GM23248 (cell line): ENCODE measurements around the gene MANBA. TPM values are rescaled to one million over a fixed set of nuclear protein-coding genes. Genes with fewer than 3 reads are reported as not detected.
"Not testable (repeated sequence)": the region's sequence is repeated elsewhere in the genome, so short reads cannot be mapped to it uniquely, and the experiment has no call there.

ENCODE experiments used
- DNase-seq: peaks from one replicate; pipeline ENCODE4 v3.0.0-alpha.2; 2015
- H2AFZ ChIP-seq: fragments of 200-600 bp; sonication (generic); 2 replicates; pipeline ENCODE4 v1.6.1; 2016; ENCODE audit warnings: antibody characterized with exemption
- H3F3A ChIP-seq: fragments of 200-600 bp; sonication (generic); 2 replicates; pipeline ENCODE4 v1.6.1; 2016; ENCODE audit warnings: mild to moderate bottlenecking, antibody characterized with exemption, mixed run types; ENCODE audit not compliant: insufficient read depth
- H3K27ac ChIP-seq: fragments of 200-600 bp; sonication (generic); 2 replicates; pipeline ENCODE4 v1.5.1; 2016; ENCODE audit warnings: mild to moderate bottlenecking
- H3K27me3 ChIP-seq: fragments of 200-600 bp; sonication (generic); replicated peaks from 2 replicates; pipeline ENCODE4 v1.6.1; 2016; ENCODE audit warnings: mild to moderate bottlenecking; ENCODE audit not compliant: insufficient read depth
- H3K36me3 ChIP-seq: fragments of 200-600 bp; sonication (generic); 2 replicates; pipeline ENCODE4 v1.6.1; 2016; ENCODE audit warnings: low read depth, mild to moderate bottlenecking
- H3K4me1 ChIP-seq: fragments of 200-600 bp; sonication (generic); 2 replicates; pipeline ENCODE4 v1.6.1; 2016; ENCODE audit warnings: mild to moderate bottlenecking; ENCODE audit not compliant: insufficient read depth
- H3K4me2 ChIP-seq: fragments of 200-600 bp; sonication (generic); one replicate; pipeline ENCODE4 v1.6.1; 2016; ENCODE audit warnings: mild to moderate bottlenecking; ENCODE audit not compliant: unreplicated experiment
- H3K4me3 ChIP-seq: fragments of 200-600 bp; sonication (generic); 2 replicates; pipeline ENCODE4 v1.5.1; 2016; ENCODE audit warnings: mild to moderate bottlenecking
- H3K79me2 ChIP-seq: fragments of 200-600 bp; sonication (generic); 2 replicates; pipeline ENCODE4 v1.6.1; 2016; ENCODE audit warnings: mild to moderate bottlenecking; ENCODE audit not compliant: insufficient read depth
- H3K9ac ChIP-seq: fragments of 200-600 bp; sonication (generic); 2 replicates; pipeline ENCODE4 v1.6.1; 2016; ENCODE audit warnings: mild to moderate bottlenecking
- H3K9me2 ChIP-seq: fragments of 200-600 bp; sonication (generic); 2 replicates; pipeline ENCODE4 v1.6.1; 2016; ENCODE audit warnings: mixed run types, mild to moderate bottlenecking, moderate library complexity; ENCODE audit not compliant: insufficient read depth
- H3K9me3 ChIP-seq: fragments of 200-600 bp; sonication (generic); one replicate; pipeline ENCODE4 v1.6.1; 2017; ENCODE audit warnings: low read depth
- H4K20me1 ChIP-seq: fragments of 200-600 bp; sonication (generic); 2 replicates; pipeline ENCODE4 v1.6.0; 2016; ENCODE audit not compliant: insufficient read depth
- EZH2 ChIP-seq: fragments of 200-600 bp; sonication (generic); IDR thresholded peaks from 2 replicates; pipeline ENCODE4 v1.6.1; 2018; ENCODE audit warnings: antibody characterized with exemption, mild to moderate bottlenecking; ENCODE audit not compliant: insufficient read depth, poor library complexity, severe bottlenecking
- EZH2phosphoT487 ChIP-seq: fragments of 200-600 bp; sonication (generic); IDR thresholded peaks from 2 replicates; pipeline ENCODE4 v1.6.1; 2018; ENCODE audit warnings: antibody characterized with exemption, moderate library complexity, mild to moderate bottlenecking, low read depth; ENCODE audit not compliant: insufficient read depth
- WGBS, 2 experiments: methylation state at CpG; one replicate each; pipeline ENCODE4 v1.1.6; 2015 to 2017; ENCODE audit warnings: low lambda C conversion rate in 2 of 2, low coverage in 1 of 2; ENCODE audit errors: missing lambda C conversion rate in 2 of 2; 5-methylcytosine and 5-hydroxymethylcytosine counted together
- in situ Hi-C: fragments of 300-500 bp; cut with MboI; formaldehyde crosslinking; loops from 2 replicates; pipeline ENCODE4 v1.15.0; 2020
- polyA plus RNA-seq: library from polyadenylated mRNA; unstranded; fragments of >200 nt; fragmentation: Nextera tagmentation; extraction: Ambion mirVana; gene quantifications from 2 replicates; pipeline ENCODE4 v1.2.1, GENCODE V29; 2016
- total RNA-seq: library from RNA; depleted of rRNA; stranded (reverse); fragments of >200 nt; shearing (Covaris generic); gene quantifications from 2 replicates; pipeline ENCODE4 v1.2.3, GENCODE V29; 2014

MANBA gene
- total and polyA plus RNA-seq, 2 experiments from 2014 or later = 16.6 to 20.5 TPM

- in situ Hi-C loops = no loop called here
Measured at GRCh38 chr4:102726068-102726467, 34.7 kb downstream of the MANBA start.

DNA sequence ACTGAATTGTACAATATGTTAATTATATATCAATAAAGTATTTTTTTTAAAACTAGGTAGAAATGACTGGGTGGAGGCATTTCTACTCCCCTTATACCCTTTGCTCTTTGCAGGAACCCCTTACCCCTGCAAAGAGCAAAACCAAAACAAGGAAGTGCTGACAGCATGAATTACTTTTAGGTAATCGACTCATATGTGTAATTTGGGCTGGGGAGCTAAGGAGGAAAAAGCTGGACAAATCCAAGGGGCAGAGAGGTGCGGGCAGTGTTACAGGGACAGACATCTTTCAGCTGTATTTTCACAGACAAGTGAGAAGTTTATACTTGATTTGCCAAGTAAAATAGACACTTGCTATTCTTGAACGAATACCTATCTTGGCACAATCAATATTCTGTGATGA lies 35.5 kb downstream of the MANBA start:
- Histone ChIP-seq H2AFZ (no peak overlapping the region), H3K79me2 (no peaks in the 10 kb centered on the region), H3K9me3 (no peaks in the 10 kb centered on the region), H3K27ac (no peak overlapping the region), H3K9me2 (no peaks in the 10 kb centered on the region), H3K36me3 (no peaks in the 10 kb centered on the region), H3F3A (no peaks in the 10 kb centered on the region), H3K27me3 (no peaks in the 10 kb centered on the region), H3K4me3 (no peak overlapping the region), H4K20me1 (no peaks in the 10 kb centered on the region), H3K9ac (no peak overlapping the region), H3K4me1 (no peaks in the 10 kb centered on the region), H3K4me2 (no peak overlapping the region)
- 97 to 99% methylated on average over 3 of the region's 3 CpGs for WGBS, 2 experiments
- no peak for DNase-seq
- TF ChIP-seq EZH2 = no peak
- no peak for TF ChIP-seq EZH2phosphoT487
- in situ Hi-C loops = no loop called here

More at GRCh38 chr4:102726068-102726467, 34.7 kb downstream of the MANBA start:
- Histone ChIP-seq H3K4me2 (no peak overlapping the region), H3K27ac (no peak overlapping the region), H3K9me3 (no peaks in the 10 kb centered on the region), H3K9me2 (no peaks in the 10 kb centered on the region), H3F3A (no peaks in the 10 kb centered on the region), H3K9ac (no peak overlapping the region), H3K4me1 (no peaks in the 10 kb centered on the region), H3K79me2 (no peaks in the 10 kb centered on the region), H2AFZ (no peak overlapping the region), H4K20me1 (no peaks in the 10 kb centered on the region), H3K36me3 (no peaks in the 10 kb centered on the region), H3K4me3 (no peak overlapping the region), H3K27me3 (no peaks in the 10 kb centered on the region)
- no peak for TF ChIP-seq EZH2phosphoT487
- TF ChIP-seq EZH2 = no peak
- no peak for DNase-seq

DNA sequence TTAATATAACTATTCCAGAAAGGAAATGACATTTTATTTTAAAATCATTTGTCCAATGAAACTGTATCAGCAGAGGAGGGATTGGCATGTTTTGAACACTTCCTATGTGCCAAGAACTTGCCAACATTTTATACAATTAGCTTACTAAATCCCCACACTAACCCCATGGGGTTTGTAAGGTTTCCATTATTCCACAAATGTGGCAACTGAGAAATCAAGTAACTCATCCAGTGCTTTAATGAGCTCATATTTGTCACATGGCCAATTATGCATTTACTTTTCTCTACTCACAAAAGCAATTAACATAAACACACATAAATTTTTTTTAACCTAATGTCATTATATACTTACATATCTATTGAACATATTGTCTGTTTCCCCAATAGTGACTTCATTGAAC lies 37.3 kb downstream of the MANBA start:
- no peak overlapping the region for H2AFZ ChIP-seq
- in situ Hi-C loops = no loop called here
- no peaks in the 10 kb centered on the region for H3K4me1 ChIP-seq
- no peak overlapping the region for H3K4me3 ChIP-seq
- H3K9me2 ChIP-seq = no peaks in the 10 kb centered on the region
- H3K27me3 ChIP-seq = no peaks in the 10 kb centered on the region
- H3K79me2 ChIP-seq = no peaks in the 10 kb centered on the region
- H4K20me1 ChIP-seq = no peaks in the 10 kb centered on the region
- TF ChIP-seq EZH2 = no peak
- TF ChIP-seq EZH2phosphoT487 = no peak
- no peak overlapping the region for H3K9ac ChIP-seq
- H3K36me3 ChIP-seq = no peaks in the 10 kb centered on the region
- no peaks in the 10 kb centered on the region for H3K9me3 ChIP-seq
- DNase-seq = peak; percentile 2
- H3F3A ChIP-seq = no peaks in the 10 kb centered on the region
- H3K27ac ChIP-seq = no peak overlapping the region
- no peak overlapping the region for H3K4me2 ChIP-seq

- DNase-seq = no peak
- Histone ChIP-seq H3K27ac (no peak overlapping the region), H3K79me2 (no peaks in the 10 kb centered on the region), H3K4me2 (no peak overlapping the region), H4K20me1 (no peaks in the 10 kb centered on the region), H3K9me2 (no peaks in the 10 kb centered on the region), H3K36me3 (no peaks in the 10 kb centered on the region), H3F3A (no peaks in the 10 kb centered on the region), H3K9ac (no peak overlapping the region), H3K27me3 (no peaks in the 10 kb centered on the region), H3K4me3 (no peak overlapping the region), H3K9me3 (no peaks in the 10 kb centered on the region), H3K4me1 (no peaks in the 10 kb centered on the region), H2AFZ (no peak overlapping the region)
- 98% methylated on average over 8 of the region's 8 CpGs for WGBS, 2 experiments
- in situ Hi-C loops = no loop called here
- no peak for TF ChIP-seq EZH2
- no peak for TF ChIP-seq EZH2phosphoT487
Measured at GRCh38 chr4:102722740-102723139, 38.0 kb downstream of the MANBA start.

GRCh38 chr4:102718833-102719575 lies 41.8 kb downstream of the MANBA start:
- H3K4me2 ChIP-seq, H3K9me3 ChIP-seq, H3K27ac ChIP-seq, in situ Hi-C loops, H3K9me2 ChIP-seq, H3K4me3 ChIP-seq, H3K36me3 ChIP-seq, H4K20me1 ChIP-seq, DNase-seq, H3K4me1 ChIP-seq, H3F3A ChIP-seq, H3K27me3 ChIP-seq, H2AFZ ChIP-seq, H3K79me2 ChIP-seq, H3K9ac ChIP-seq: not testable (repeated sequence)
- WGBS, 2 experiments = 87 to 91% methylated on average over 9 of the region's 9 CpGs
